WTC11 (cell line): ENCODE data around the gene TBC1D22A. TPM values are rescaled to one million over a fixed set of nuclear protein-coding genes. Genes with fewer than 3 reads are reported as not detected.

Experiments
- ATAC-seq: fragments of 200-7000 bp; cut with Tn5 transposase; 2 replicates; pipeline ENCODE4 v1.10.0; 2021; ENCODE audit warnings: mild to moderate bottlenecking, moderate library complexity
- CTCF ChIA-PET: fragments of 300-600 bp; sonication (Branson Sonifier 250); formaldehyde crosslinking; loops from one replicate; lab custom pipeline; 2021; ENCODE audit warnings: antibody characterized with exemption; lab: Charles Lee
- POLR2A ChIA-PET: fragments of 350-600 bp; sonication (Branson Sonifier 250); formaldehyde crosslinking; loops from one replicate; lab custom pipeline; 2021; ENCODE audit warnings: antibody characterized with exemption; lab: Charles Lee
- DNase-seq: peaks from one replicate; pipeline ENCODE4 v3.0.0; 2021; ENCODE audit warnings: low spot score
- H3K27ac Mint-ChIP-seq: 2 replicates; pipeline ENCODE4 v1.8.0; 2021; ENCODE audit warnings: mixed read lengths
- H3K27me3 Mint-ChIP-seq: 2 replicates; pipeline ENCODE4 v1.8.0; 2021; ENCODE audit warnings: low read depth, mild to moderate bottlenecking, moderate library complexity, mixed read lengths
- H3K36me3 Mint-ChIP-seq: 2 replicates; pipeline ENCODE4 v1.8.0; 2021; ENCODE audit warnings: mixed read lengths
- H3K4me1 Mint-ChIP-seq: 2 replicates; pipeline ENCODE4 v1.8.0; 2022; ENCODE audit warnings: mixed read lengths
- H3K4me3 Mint-ChIP-seq: 2 replicates; pipeline ENCODE4 v1.8.0; 2021; ENCODE audit warnings: mild to moderate bottlenecking, moderate library complexity, mixed read lengths
- H3K9me3 Mint-ChIP-seq: 2 replicates; pipeline ENCODE4 v1.8.0; 2021; ENCODE audit warnings: mixed read lengths
- FOXP1 ChIP-seq: sonication (generic); formaldehyde crosslinking; IDR thresholded peaks from 2 replicates; pipeline ENCODE4 v1.8.0; 2022; ENCODE audit warnings: missing genetic modification reagents, mild to moderate bottlenecking, moderate library complexity, borderline replicate concordance
- GRHL2 ChIP-seq: fragments of 250-450 bp; sonication (Bioruptor Pico); IDR thresholded peaks from 2 replicates; pipeline ENCODE4 v1.8.0; 2022; ENCODE audit warnings: mild to moderate bottlenecking, moderate library complexity; ENCODE audit not compliant: insufficient replicate concordance, severe bottlenecking
- HMGA2 ChIP-seq: fragments of 250-450 bp; sonication (Bioruptor Pico); IDR thresholded peaks from 2 replicates; pipeline ENCODE4 v1.4.0; 2021; ENCODE audit warnings: mild to moderate bottlenecking, moderate library complexity
- NFE2L1 ChIP-seq: sonication (generic); formaldehyde crosslinking; IDR thresholded peaks from 2 replicates; pipeline ENCODE4 v1.8.1; 2023; ENCODE audit warnings: missing genetic modification reagents
- NR1H2 ChIP-seq: sonication (generic); formaldehyde crosslinking; IDR thresholded peaks from 2 replicates; pipeline ENCODE4 v1.9.0; 2021; ENCODE audit warnings: mild to moderate bottlenecking, moderate library complexity, missing genetic modification reagents
- NR2C2 ChIP-seq: sonication (generic); formaldehyde crosslinking; IDR thresholded peaks from 2 replicates; pipeline ENCODE4 v1.8.0; 2022; ENCODE audit warnings: mild to moderate bottlenecking, missing genetic modification reagents
- SMAD4 ChIP-seq: sonication (generic); formaldehyde crosslinking; IDR thresholded peaks from 2 replicates; pipeline ENCODE4 v1.8.0; 2022; ENCODE audit warnings: mild to moderate bottlenecking, missing genetic modification reagents
- TP53 ChIP-seq: sonication (generic); formaldehyde crosslinking; IDR thresholded peaks from 2 replicates; pipeline ENCODE4 v1.8.1; 2023; ENCODE audit warnings: mild to moderate bottlenecking, missing genetic modification reagents
- ZNF138 ChIP-seq: sonication (generic); formaldehyde crosslinking; conservative IDR thresholded peaks from 2 replicates; pipeline ENCODE4 v1.8.1; 2022; ENCODE audit warnings: mild to moderate bottlenecking, moderate library complexity, missing genetic modification reagents
- ZNF317 ChIP-seq: sonication (generic); formaldehyde crosslinking; IDR thresholded peaks from 2 replicates; pipeline ENCODE4 v1.8.1; 2023; ENCODE audit warnings: low read depth, mild to moderate bottlenecking, moderate library complexity, missing genetic modification reagents, borderline replicate concordance
- total RNA-seq: library from RNA; stranded (reverse); gene quantifications from 3 replicates; pipeline ENCODE4 v1.2.3, GENCODE V29; 2021
- TF ChIP-seq, protein P1 (sequence below): sonication (generic); formaldehyde crosslinking; IDR thresholded peaks from 2 replicates; pipeline ENCODE4 v1.8.1; 2023; ENCODE audit warnings: mild to moderate bottlenecking, missing genetic modification reagents, moderate library complexity
- TF ChIP-seq, protein P2 (sequence below): fragments of 250-450 bp; sonication (Bioruptor Pico); IDR thresholded peaks from 2 replicates; pipeline ENCODE4 v1.9.0; 2021; ENCODE audit warnings: moderate library complexity, mild to moderate bottlenecking, inconsistent platforms, borderline replicate concordance
- TF ChIP-seq, protein P3 (sequence below): sonication (generic); formaldehyde crosslinking; IDR thresholded peaks from 2 replicates; pipeline ENCODE4 v1.8.0; 2023; ENCODE audit warnings: missing genetic modification reagents
- TF ChIP-seq, protein P4 (sequence below): fragments of 250-450 bp; sonication (Bioruptor Pico); IDR thresholded peaks from 2 replicates; pipeline ENCODE4 v1.9.0; 2021; ENCODE audit warnings: mild to moderate bottlenecking
- TF ChIP-seq, protein P5 (sequence below): sonication (generic); formaldehyde crosslinking; IDR thresholded peaks from 2 replicates; pipeline ENCODE4 v1.8.1; 2023; ENCODE audit warnings: mild to moderate bottlenecking, moderate library complexity, missing genetic modification reagents
- TF ChIP-seq, protein P6 (sequence below): fragments of 250-450 bp; sonication (Bioruptor Pico); IDR thresholded peaks from 2 replicates; pipeline ENCODE4 v1.9.0; 2021; ENCODE audit warnings: mild to moderate bottlenecking
- TF ChIP-seq, protein P7 (sequence below): sonication (generic); formaldehyde crosslinking; IDR thresholded peaks from 2 replicates; pipeline ENCODE4 v1.8.0; 2022; ENCODE audit warnings: missing genetic modification reagents
- TF ChIP-seq, protein P8 (sequence below): sonication (generic); formaldehyde crosslinking; IDR thresholded peaks from 2 replicates; pipeline ENCODE4 v1.8.1; 2022; ENCODE audit warnings: mild to moderate bottlenecking, missing genetic modification reagents, moderate library complexity, borderline replicate concordance
- TF ChIP-seq, protein P9 (sequence below): sonication (generic); formaldehyde crosslinking; IDR thresholded peaks from 2 replicates; pipeline ENCODE4 v1.8.1; 2022; ENCODE audit warnings: mild to moderate bottlenecking, moderate library complexity, missing genetic modification reagents

Gene TBC1D22A
- total RNA-seq, 1 experiment from 2014 or later: 18.1 TPM

DNA sequence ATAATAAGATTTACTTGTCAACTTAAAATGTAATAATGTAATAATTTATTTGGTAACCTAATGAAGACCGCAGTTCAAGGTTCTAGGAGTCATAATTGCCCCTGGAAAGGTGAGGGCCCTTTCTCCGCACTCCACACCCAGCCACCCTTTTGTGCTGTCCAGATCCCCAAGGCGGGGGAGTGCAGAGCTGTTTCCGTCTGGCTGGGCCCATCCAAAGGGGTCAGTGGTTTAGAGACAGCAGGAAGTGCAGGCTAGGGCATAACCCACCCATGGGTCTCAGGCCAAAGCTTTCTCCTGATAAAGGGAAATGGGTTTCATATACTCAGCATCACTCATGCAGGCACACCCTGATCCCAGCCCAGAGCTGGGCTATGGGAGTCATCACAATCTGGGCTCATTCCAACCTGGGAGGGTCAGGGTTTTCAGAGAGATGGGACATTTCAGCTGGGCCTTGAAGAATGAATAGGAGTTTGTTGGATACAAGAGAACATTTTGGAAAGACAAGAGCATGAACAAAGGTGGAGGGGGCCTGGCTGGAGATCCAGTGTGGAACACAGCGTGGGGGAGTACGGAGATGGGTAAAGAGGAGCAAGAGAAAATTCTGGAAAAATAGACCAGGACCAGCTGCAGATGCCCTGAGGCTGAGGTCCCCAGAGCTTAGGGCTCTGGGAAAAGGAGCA is 432.2 kb downstream of the TBC1D22A start:
- no peaks in the 10 kb centered on the region; the same call in 1 of the 2 replicates for H3K9me3 Mint-ChIP-seq
- 0 out of 2 replicates have a peak, but pooled peaks cover 3% of the 10 kb centered on the region for H3K4me1 Mint-ChIP-seq
- ChIA-PET POLR2A (no interaction called here), CTCF (interaction anchor here (1.2 kb wide), 1 partner anchor 392 kb away, joined by 3 read pairs; no protein-coding TSS in a partner anchor)
- no peak overlapping the region for H3K4me3 Mint-ChIP-seq
- ATAC-seq (no peak), DNase-seq (no peak)
- H3K27me3 Mint-ChIP-seq: no peaks in the 10 kb centered on the region; the same call in 1 of the 2 replicates
- H3K36me3 Mint-ChIP-seq: no peaks in the 10 kb centered on the region
- TF ChIP-seq HMGA2 (CRISPR knock-in tag) (no peak), NR1H2 (CRISPR knock-in tag) (no peak), FOXP1 (CRISPR knock-in tag) (no peak), ZNF138 (CRISPR knock-in tag) (no peak), SMAD4 (CRISPR knock-in tag) (no peak), GRHL2 (CRISPR knock-in tag) (no peak), NFE2L1 (CRISPR knock-in tag) (no peak), NR2C2 (CRISPR knock-in tag) (no peak), TP53 (CRISPR knock-in tag) (no peak)
- TF ChIP-seq, protein P1, sequence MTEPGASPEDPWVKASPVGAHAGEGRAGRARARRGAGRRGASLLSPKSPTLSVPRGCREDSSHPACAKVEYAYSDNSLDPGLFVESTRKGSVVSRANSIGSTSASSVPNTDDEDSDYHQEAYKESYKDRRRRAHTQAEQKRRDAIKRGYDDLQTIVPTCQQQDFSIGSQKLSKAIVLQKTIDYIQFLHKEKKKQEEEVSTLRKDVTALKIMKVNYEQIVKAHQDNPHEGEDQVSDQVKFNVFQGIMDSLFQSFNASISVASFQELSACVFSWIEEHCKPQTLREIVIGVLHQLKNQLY (CRISPR knock-in tag): no peak
- TF ChIP-seq, protein P2, sequence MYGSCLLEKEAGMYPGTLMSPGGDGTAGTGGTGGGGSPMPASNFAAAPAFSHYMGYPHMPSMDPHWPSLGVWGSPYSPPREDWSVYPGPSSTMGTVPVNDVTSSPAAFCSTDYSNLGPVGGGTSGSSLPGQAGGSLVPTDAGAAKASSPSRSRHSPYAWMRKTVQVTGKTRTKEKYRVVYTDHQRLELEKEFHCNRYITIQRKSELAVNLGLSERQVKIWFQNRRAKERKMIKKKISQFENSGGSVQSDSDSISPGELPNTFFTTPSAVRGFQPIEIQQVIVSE (CRISPR knock-in tag): no peak
- TF ChIP-seq, protein P3, sequence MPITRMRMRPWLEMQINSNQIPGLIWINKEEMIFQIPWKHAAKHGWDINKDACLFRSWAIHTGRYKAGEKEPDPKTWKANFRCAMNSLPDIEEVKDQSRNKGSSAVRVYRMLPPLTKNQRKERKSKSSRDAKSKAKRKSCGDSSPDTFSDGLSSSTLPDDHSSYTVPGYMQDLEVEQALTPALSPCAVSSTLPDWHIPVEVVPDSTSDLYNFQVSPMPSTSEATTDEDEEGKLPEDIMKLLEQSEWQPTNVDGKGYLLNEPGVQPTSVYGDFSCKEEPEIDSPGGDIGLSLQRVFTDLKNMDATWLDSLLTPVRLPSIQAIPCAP (CRISPR knock-in tag): no peak
- TF ChIP-seq, protein P4, sequence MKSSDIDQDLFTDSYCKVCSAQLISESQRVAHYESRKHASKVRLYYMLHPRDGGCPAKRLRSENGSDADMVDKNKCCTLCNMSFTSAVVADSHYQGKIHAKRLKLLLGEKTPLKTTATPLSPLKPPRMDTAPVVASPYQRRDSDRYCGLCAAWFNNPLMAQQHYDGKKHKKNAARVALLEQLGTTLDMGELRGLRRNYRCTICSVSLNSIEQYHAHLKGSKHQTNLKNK (CRISPR knock-in tag): no peak
- TF ChIP-seq, protein P5, sequence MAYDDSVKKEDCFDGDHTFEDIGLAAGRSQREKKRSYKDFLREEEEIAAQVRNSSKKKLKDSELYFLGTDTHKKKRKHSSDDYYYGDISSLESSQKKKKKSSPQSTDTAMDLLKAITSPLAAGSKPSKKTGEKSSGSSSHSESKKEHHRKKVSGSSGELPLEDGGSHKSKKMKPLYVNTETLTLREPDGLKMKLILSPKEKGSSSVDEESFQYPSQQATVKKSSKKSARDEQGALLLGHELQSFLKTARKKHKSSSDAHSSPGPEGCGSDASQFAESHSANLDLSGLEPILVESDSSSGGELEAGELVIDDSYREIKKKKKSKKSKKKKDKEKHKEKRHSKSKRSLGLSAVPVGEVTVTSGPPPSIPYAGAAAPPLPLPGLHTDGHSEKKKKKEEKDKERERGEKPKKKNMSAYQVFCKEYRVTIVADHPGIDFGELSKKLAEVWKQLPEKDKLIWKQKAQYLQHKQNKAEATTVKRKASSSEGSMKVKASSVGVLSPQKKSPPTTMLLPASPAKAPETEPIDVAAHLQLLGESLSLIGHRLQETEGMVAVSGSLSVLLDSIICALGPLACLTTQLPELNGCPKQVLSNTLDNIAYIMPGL: no peak
- TF ChIP-seq, protein P6, sequence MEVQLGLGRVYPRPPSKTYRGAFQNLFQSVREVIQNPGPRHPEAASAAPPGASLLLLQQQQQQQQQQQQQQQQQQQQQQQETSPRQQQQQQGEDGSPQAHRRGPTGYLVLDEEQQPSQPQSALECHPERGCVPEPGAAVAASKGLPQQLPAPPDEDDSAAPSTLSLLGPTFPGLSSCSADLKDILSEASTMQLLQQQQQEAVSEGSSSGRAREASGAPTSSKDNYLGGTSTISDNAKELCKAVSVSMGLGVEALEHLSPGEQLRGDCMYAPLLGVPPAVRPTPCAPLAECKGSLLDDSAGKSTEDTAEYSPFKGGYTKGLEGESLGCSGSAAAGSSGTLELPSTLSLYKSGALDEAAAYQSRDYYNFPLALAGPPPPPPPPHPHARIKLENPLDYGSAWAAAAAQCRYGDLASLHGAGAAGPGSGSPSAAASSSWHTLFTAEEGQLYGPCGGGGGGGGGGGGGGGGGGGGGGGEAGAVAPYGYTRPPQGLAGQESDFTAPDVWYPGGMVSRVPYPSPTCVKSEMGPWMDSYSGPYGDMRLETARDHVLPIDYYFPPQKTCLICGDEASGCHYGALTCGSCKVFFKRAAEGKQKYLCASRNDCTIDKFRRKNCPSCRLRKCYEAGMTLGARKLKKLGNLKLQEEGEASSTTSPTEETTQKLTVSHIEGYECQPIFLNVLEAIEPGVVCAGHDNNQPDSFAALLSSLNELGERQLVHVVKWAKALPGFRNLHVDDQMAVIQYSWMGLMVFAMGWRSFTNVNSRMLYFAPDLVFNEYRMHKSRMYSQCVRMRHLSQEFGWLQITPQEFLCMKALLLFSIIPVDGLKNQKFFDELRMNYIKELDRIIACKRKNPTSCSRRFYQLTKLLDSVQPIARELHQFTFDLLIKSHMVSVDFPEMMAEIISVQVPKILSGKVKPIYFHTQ (CRISPR knock-in tag): no peak
- H3K27ac Mint-ChIP-seq: no peak overlapping the region

DNA sequence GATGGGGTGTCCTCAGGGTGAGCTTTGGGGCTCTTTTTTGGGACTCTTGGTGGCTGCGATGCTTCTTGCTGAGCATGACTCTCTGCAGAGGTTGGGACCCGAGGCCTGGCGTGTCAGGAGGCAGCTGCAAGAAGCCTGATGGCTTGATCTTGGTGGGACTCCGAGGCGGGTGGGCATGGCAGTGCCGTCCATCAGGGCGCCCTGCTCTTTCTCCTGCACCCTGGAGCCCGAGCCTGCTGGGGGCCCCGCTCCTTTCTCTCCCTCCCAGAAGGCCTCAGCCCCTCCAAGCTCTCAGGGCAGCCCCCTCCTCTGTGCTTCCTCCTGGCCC is 432.7 kb downstream of the TBC1D22A start:
- ATAC-seq: no peak
- H3K27ac Mint-ChIP-seq: no peak overlapping the region
- no peaks in the 10 kb centered on the region; the same call in 1 of the 2 replicates for H3K9me3 Mint-ChIP-seq
- H3K4me3 Mint-ChIP-seq: no peak overlapping the region
- DNase-seq: no peak
- POLR2A ChIA-PET: no interaction called here
- 0 out of 2 replicates have a peak, but pooled peaks cover 3% of the 10 kb centered on the region for H3K4me1 Mint-ChIP-seq
- CTCF ChIA-PET: interaction anchor here (1.4 kb wide), 1 partner anchor 396 kb away, joined by 3 read pairs; no protein-coding TSS in a partner anchor
- no peaks in the 10 kb centered on the region for H3K36me3 Mint-ChIP-seq
- no peaks in the 10 kb centered on the region; the same call in 1 of the 2 replicates for H3K27me3 Mint-ChIP-seq
- TF ChIP-seq, protein P7, sequence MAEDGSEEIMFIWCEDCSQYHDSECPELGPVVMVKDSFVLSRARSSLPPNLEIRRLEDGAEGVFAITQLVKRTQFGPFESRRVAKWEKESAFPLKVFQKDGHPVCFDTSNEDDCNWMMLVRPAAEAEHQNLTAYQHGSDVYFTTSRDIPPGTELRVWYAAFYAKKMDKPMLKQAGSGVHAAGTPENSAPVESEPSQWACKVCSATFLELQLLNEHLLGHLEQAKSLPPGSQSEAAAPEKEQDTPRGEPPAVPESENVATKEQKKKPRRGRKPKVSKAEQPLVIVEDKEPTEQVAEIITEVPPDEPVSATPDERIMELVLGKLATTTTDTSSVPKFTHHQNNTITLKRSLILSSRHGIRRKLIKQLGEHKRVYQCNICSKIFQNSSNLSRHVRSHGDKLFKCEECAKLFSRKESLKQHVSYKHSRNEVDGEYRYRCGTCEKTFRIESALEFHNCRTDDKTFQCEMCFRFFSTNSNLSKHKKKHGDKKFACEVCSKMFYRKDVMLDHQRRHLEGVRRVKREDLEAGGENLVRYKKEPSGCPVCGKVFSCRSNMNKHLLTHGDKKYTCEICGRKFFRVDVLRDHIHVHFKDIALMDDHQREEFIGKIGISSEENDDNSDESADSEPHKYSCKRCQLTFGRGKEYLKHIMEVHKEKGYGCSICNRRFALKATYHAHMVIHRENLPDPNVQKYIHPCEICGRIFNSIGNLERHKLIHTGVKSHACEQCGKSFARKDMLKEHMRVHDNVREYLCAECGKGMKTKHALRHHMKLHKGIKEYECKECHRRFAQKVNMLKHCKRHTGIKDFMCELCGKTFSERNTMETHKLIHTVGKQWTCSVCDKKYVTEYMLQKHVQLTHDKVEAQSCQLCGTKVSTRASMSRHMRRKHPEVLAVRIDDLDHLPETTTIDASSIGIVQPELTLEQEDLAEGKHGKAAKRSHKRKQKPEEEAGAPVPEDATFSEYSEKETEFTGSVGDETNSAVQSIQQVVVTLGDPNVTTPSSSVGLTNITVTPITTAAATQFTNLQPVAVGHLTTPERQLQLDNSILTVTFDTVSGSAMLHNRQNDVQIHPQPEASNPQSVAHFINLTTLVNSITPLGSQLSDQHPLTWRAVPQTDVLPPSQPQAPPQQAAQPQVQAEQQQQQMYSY (CRISPR knock-in tag): no peak
- TF ChIP-seq ZNF317: no peak
- TF ChIP-seq, protein P8, sequence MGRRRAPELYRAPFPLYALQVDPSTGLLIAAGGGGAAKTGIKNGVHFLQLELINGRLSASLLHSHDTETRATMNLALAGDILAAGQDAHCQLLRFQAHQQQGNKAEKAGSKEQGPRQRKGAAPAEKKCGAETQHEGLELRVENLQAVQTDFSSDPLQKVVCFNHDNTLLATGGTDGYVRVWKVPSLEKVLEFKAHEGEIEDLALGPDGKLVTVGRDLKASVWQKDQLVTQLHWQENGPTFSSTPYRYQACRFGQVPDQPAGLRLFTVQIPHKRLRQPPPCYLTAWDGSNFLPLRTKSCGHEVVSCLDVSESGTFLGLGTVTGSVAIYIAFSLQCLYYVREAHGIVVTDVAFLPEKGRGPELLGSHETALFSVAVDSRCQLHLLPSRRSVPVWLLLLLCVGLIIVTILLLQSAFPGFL (CRISPR knock-in tag): no peak
- TF ChIP-seq, protein P9, sequence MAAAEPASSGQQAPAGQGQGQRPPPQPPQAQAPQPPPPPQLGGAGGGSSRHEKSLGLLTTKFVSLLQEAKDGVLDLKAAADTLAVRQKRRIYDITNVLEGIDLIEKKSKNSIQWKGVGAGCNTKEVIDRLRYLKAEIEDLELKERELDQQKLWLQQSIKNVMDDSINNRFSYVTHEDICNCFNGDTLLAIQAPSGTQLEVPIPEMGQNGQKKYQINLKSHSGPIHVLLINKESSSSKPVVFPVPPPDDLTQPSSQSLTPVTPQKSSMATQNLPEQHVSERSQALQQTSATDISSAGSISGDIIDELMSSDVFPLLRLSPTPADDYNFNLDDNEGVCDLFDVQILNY: no peak
